MCF 10A (cell line): ENCODE measurements around the gene HSDL2. TPM values are rescaled to one million over a fixed set of nuclear protein-coding genes. Genes with fewer than 3 reads are reported as not detected.

Experiments
- BruUV-seq: library from RNA; stranded (reverse); fragments of 400-500 nt; replicated peaks from 2 replicates; lab custom pipeline; 2021; lab: Mats Ljungman, UMichigan
- CTCF ChIA-PET: fragments of 300-600 bp; sonication (Branson Sonifier 250); formaldehyde crosslinking; extraction: SDS; loops from one replicate; lab custom pipeline; 2021; ENCODE audit warnings: antibody characterized with exemption, inconsistent platforms; lab: Yijun Ruan, JAX
- POLR2A ChIA-PET: fragments of 300-600, 350-650 bp; sonication (Branson Sonifier 250); formaldehyde crosslinking; extraction: SDS; loops from one replicate; lab custom pipeline; 2020; ENCODE audit warnings: antibody characterized with exemption, inconsistent platforms; lab: Yijun Ruan, JAX
- DNase-seq: peaks from one replicate; pipeline ENCODE4 v3.0.0-alpha.2; 2018; ENCODE audit not compliant: unreplicated experiment
- H3K27ac Mint-ChIP-seq: one replicate; pipeline ENCODE4 v1.8.0; 2022; ENCODE audit warnings: mild to moderate bottlenecking, low read depth, mixed read lengths; ENCODE audit not compliant: unreplicated experiment
- H3K27me3 Mint-ChIP-seq: one replicate; pipeline ENCODE4 v1.8.0; 2022; ENCODE audit warnings: mixed read lengths; ENCODE audit not compliant: insufficient read depth, unreplicated experiment
- H3K36me3 Mint-ChIP-seq: one replicate; pipeline ENCODE4 v1.8.0; 2022; ENCODE audit warnings: mild to moderate bottlenecking, moderate library complexity, mixed read lengths; ENCODE audit not compliant: insufficient read depth, unreplicated experiment
- H3K4me1 Mint-ChIP-seq: one replicate; pipeline ENCODE4 v1.8.0; 2022; ENCODE audit warnings: mixed read lengths; ENCODE audit not compliant: insufficient read depth, unreplicated experiment
- H3K4me3 Mint-ChIP-seq: one replicate; pipeline ENCODE4 v1.8.0; 2022; ENCODE audit warnings: mild to moderate bottlenecking, moderate library complexity, mixed read lengths; ENCODE audit not compliant: unreplicated experiment
- H3K9me3 Mint-ChIP-seq: one replicate; pipeline ENCODE4 v1.8.0; 2022; ENCODE audit warnings: mixed read lengths; ENCODE audit not compliant: unreplicated experiment
- intact Hi-C: fragments of 100-400 bp; cut with micrococcal nuclease; formaldehyde crosslinking; loops from 2 replicates; pipeline ENCODE4 v1.14.1; 2022
- total RNA-seq: library from RNA; stranded (reverse); gene quantifications from 2 replicates; pipeline ENCODE4 v1.2.3, GENCODE V29; 2022
- TF ChIP-seq, protein P1 (sequence below): fragments of 200-600 bp; IDR thresholded peaks from one replicate; pipeline ENCODE4 v1.8.0; 2022; ENCODE audit warnings: antibody characterized with exemption, mild to moderate bottlenecking; ENCODE audit not compliant: unreplicated experiment

The HSDL2 gene
- total RNA-seq, 1 experiment from 2014 or later = 26.7 TPM

- Mint-ChIP-seq H3K9me3 (no peaks in the 10 kb centered on the region), H3K4me1 (peaks cover 21% of the 10 kb centered on the region), H3K27ac (peak overlapping the region; percentile 50), H3K4me3 (no peak overlapping the region), H3K27me3 (no peaks in the 10 kb centered on the region), H3K36me3 (no peaks in the 10 kb centered on the region)
- POLR2A ChIA-PET = interaction anchor here (0.8 to 1.1 kb wide), 2 partner anchors 17 to 209 kb away, joined by 3 read pairs; no protein-coding TSS in a partner anchor
- TF ChIP-seq, protein P1, sequence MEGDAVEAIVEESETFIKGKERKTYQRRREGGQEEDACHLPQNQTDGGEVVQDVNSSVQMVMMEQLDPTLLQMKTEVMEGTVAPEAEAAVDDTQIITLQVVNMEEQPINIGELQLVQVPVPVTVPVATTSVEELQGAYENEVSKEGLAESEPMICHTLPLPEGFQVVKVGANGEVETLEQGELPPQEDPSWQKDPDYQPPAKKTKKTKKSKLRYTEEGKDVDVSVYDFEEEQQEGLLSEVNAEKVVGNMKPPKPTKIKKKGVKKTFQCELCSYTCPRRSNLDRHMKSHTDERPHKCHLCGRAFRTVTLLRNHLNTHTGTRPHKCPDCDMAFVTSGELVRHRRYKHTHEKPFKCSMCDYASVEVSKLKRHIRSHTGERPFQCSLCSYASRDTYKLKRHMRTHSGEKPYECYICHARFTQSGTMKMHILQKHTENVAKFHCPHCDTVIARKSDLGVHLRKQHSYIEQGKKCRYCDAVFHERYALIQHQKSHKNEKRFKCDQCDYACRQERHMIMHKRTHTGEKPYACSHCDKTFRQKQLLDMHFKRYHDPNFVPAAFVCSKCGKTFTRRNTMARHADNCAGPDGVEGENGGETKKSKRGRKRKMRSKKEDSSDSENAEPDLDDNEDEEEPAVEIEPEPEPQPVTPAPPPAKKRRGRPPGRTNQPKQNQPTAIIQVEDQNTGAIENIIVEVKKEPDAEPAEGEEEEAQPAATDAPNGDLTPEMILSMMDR = no peak
- DNase-seq = peak; percentile 38
- intact Hi-C loops = no loop called here
- no TSS peak for BruUV-seq
- CTCF ChIA-PET = interaction anchor here (0.6 to 1.2 kb wide), 3 partner anchors 21 to 229 kb away, joined by 3 to 7 read pairs (median 4); no protein-coding TSS in a partner anchor
Measured at GRCh38 chr9:112341730-112342129, 38.2 kb upstream of the HSDL2 start.

GRCh38 chr9:112348257-112349007, 31.5 kb upstream of the HSDL2 start:
- no peaks in the 10 kb centered on the region for H3K36me3 Mint-ChIP-seq
- intact Hi-C loops = no loop called here
- peak overlapping the region; percentile 65 for H3K4me3 Mint-ChIP-seq
- no peaks in the 10 kb centered on the region for H3K9me3 Mint-ChIP-seq
- POLR2A ChIA-PET = interaction anchor here (1.6 kb wide), 1 partner anchor 15 kb away, joined by 4 read pairs; the partner anchor contains the start of gene PTBP3
- CTCF ChIA-PET = interaction anchor here (0.9 to 1.5 kb wide), 2 partner anchors 13 kb away, joined by 5 read pairs; no protein-coding TSS in a partner anchor
- H3K27ac Mint-ChIP-seq = peak overlapping the region; percentile 77
- no TSS peak for BruUV-seq
- H3K27me3 Mint-ChIP-seq = no peaks in the 10 kb centered on the region
- DNase-seq = peak; percentile 47
- peaks cover 8% of the 10 kb centered on the region for H3K4me1 Mint-ChIP-seq
- TF ChIP-seq, protein P1 = no peak

DNA sequence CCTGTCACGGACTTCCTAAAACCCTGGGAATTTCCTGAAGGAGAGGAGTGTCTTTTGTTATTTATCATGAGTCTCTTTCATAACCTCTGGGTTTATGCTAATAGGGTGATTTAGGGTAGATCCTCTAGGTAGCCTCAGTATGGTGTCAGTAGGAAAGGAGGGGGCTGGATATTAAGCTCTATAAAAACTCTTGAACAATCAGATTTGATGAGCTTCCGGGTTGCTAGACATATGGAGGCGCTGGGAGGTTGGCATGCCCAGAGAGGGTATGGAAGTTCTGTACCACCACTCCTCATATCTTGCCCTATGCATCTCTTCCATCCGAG, 30.9 kb upstream of the HSDL2 start:
- no peak for DNase-seq
- TF ChIP-seq, protein P1 = no peak
- Mint-ChIP-seq H3K36me3 (no peaks in the 10 kb centered on the region), H3K27me3 (no peaks in the 10 kb centered on the region), H3K9me3 (no peaks in the 10 kb centered on the region), H3K4me3 (peak overlapping the region; percentile 65), H3K4me1 (peaks cover 8% of the 10 kb centered on the region), H3K27ac (peak overlapping the region; percentile 77)
- POLR2A ChIA-PET = no interaction called here
- BruUV-seq = no TSS peak
- CTCF ChIA-PET = interaction anchor here (0.9 to 1.1 kb wide), 2 partner anchors 10 to 13 kb away, joined by 4 to 5 read pairs; no protein-coding TSS in a partner anchor
- intact Hi-C loops = no loop called here

DNA sequence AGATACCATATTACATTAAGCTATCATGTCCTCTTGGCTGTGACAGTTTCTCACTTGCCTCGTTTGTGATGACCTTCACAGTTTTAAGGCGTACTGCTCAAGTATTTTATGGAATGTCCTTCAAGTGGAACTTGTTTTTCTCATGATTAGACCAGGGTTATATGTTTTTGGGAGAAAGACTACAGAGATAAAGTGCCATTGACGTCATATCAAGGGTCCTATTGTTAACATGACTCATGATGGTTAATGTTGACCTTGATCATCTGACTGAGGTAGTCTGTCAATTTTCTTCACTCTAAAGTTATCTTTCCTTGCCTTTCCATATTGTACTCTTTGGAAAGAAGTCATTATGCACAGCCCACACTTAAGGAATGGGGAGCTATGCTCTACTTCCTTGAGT, 28.7 kb upstream of the HSDL2 start:
- Mint-ChIP-seq H3K4me3 (no peak overlapping the region), H3K27ac (no peak overlapping the region), H3K4me1 (peaks cover 14% of the 10 kb centered on the region), H3K9me3 (no peaks in the 10 kb centered on the region), H3K36me3 (no peaks in the 10 kb centered on the region), H3K27me3 (no peaks in the 10 kb centered on the region)
- TF ChIP-seq, protein P1 = no peak
- intact Hi-C loops = no loop called here
- ChIA-PET CTCF (interaction anchor here (0.6 to 1.9 kb wide), 4 partner anchors 63 to 795 kb away, joined by 3 to 11 read pairs (median 3); no protein-coding TSS in a partner anchor), POLR2A (interaction anchor here (0.7 to 1.0 kb wide), 2 partner anchors 15 to 365 kb away, joined by 3 to 4 read pairs; no protein-coding TSS in a partner anchor)
- DNase-seq = no peak
- no TSS peak for BruUV-seq
